Stimulated activated CD4-positive, alpha-beta T cell treated with anti-CD3 and anti-CD28 coated beads, Interleukin-1b, Interleukin-23, amount 100 ng/mL, for 48 hours (primary cell): ENCODE measurements around the gene PSMF1.

Experiments used
- DNase-seq: peaks from one replicate; pipeline ENCODE4 v3.0.0-alpha.2; 2020

The PSMF1 gene

GRCh38 chr20:1166948-1167720, 48.7 kb downstream of the PSMF1 start:
- no peak for DNase-seq

GRCh38 chr20:1169224-1169623, 50.8 kb downstream of the PSMF1 start:
- DNase-seq = no peak

- DNase-seq = no peak
Observed at GRCh38 chr20:1171461-1172093, 53.2 kb downstream of the PSMF1 start.

GRCh38 chr20:1173698-1174097, 55.3 kb downstream of the PSMF1 start:
- DNase-seq = no peak

GRCh38 chr20:1174787-1175186, 56.4 kb downstream of the PSMF1 start:
- no peak for DNase-seq

GRCh38 chr20:1177680-1178079, 59.3 kb downstream of the PSMF1 start:
- no peak for DNase-seq

- DNase-seq = no peak
Observed at GRCh38 chr20:1178103-1178502, 59.7 kb downstream of the PSMF1 start.

GRCh38 chr20:1178623-1179022, 60.2 kb downstream of the PSMF1 start:
- no peak for DNase-seq

- no peak for DNase-seq
Observed at GRCh38 chr20:1180949-1181348, 62.5 kb downstream of the PSMF1 start.

- no peak for DNase-seq
Observed at GRCh38 chr20:1182106-1182505, 63.7 kb downstream of the PSMF1 start.

GRCh38 chr20:1183153-1183552, 64.8 kb downstream of the PSMF1 start:
- DNase-seq = no peak

- DNase-seq = no peak
Observed at GRCh38 chr20:1184260-1184637, 65.8 kb downstream of the PSMF1 start.

- DNase-seq = no peak
Observed at GRCh38 chr20:1184638-1185315, 66.4 kb downstream of the PSMF1 start, which contains the start of gene TMEM74B. TSS of gene TMEM74B (minus strand) at chr20:1184981. CDS start at chr20:1183801, 1,180 bp downstream.

GRCh38 chr20:1185316-1185741, 66.9 kb downstream of the PSMF1 start:
- DNase-seq = no peak

- DNase-seq = peak; percentile 58
Observed at GRCh38 chr20:1185790-1186334, 67.5 kb downstream of the PSMF1 start.

GRCh38 chr20:1186367-1186991, 68.1 kb downstream of the PSMF1 start:
- DNase-seq = no peak

- no peak for DNase-seq
Observed at GRCh38 chr20:1187605-1188171, 69.3 kb downstream of the PSMF1 start.

GRCh38 chr20:1188347-1188746, 69.9 kb downstream of the PSMF1 start:
- no peak for DNase-seq

- DNase-seq = no peak
Observed at GRCh38 chr20:1189827-1190226, 71.4 kb downstream of the PSMF1 start.

- DNase-seq = no peak
Observed at GRCh38 chr20:1190847-1191246, 72.4 kb downstream of the PSMF1 start.

GRCh38 chr20:1191299-1191698, 72.9 kb downstream of the PSMF1 start:
- DNase-seq = no peak

- DNase-seq = no peak
Observed at GRCh38 chr20:1195226-1195625, 76.8 kb downstream of the PSMF1 start.

GRCh38 chr20:1196634-1197033, 78.2 kb downstream of the PSMF1 start:
- DNase-seq = no peak
